RWPE2 (cell line): ENCODE results near the gene IFT81.

ENCODE experiments used
- ATAC-seq: fragments of 200-7000 bp; cut with Tn5 transposase; 3 replicates; pipeline ENCODE4 v1.9.1; 2021; ENCODE audit warnings: low read depth
- DNase-seq: peaks from one replicate; pipeline ENCODE4 v3.0.0-alpha.2; 2020; ENCODE audit warnings: low spot score
- H3K27ac ChIP-seq: fragments of 450-650 bp; 2 replicates; pipeline ENCODE4 v1.5.1; 2017; ENCODE audit warnings: mild to moderate bottlenecking; ENCODE audit not compliant: poor library complexity, severe bottlenecking
- H3K27me3 ChIP-seq: fragments of 250-450 bp; sonication (Bioruptor Pico); 2 replicates; pipeline ENCODE4 v1.5.1; 2021; ENCODE audit warnings: mild to moderate bottlenecking, moderate library complexity; ENCODE audit not compliant: insufficient read depth, poor library complexity, severe bottlenecking
- H3K36me3 ChIP-seq: fragments of 250-450 bp; sonication (Bioruptor Pico); 2 replicates; pipeline ENCODE4 v1.5.1; 2020; ENCODE audit warnings: low read depth, mild to moderate bottlenecking, moderate library complexity
- H3K4me1 ChIP-seq: fragments of 250-450 bp; sonication (Bioruptor Pico); 2 replicates; pipeline ENCODE4 v1.5.1; 2021; ENCODE audit warnings: mild to moderate bottlenecking, moderate library complexity; ENCODE audit not compliant: insufficient read depth, poor library complexity, severe bottlenecking
- H3K4me3 ChIP-seq: fragments of 250-450 bp; sonication (Bioruptor Pico); 2 replicates; pipeline ENCODE4 v1.5.1; 2021; ENCODE audit warnings: mild to moderate bottlenecking, moderate library complexity; ENCODE audit not compliant: severe bottlenecking
- H3K9me3 ChIP-seq: fragments of 250-450 bp; sonication (Bioruptor Pico); 2 replicates; pipeline ENCODE4 v1.5.1; 2021; ENCODE audit warnings: mild to moderate bottlenecking, moderate library complexity; ENCODE audit not compliant: severe bottlenecking
- TF ChIP-seq, protein P1 (sequence below): fragments of 450-650 bp; IDR thresholded peaks from one replicate; pipeline ENCODE4 v1.5.1; 2017; ENCODE audit warnings: mild to moderate bottlenecking, moderate library complexity; ENCODE audit not compliant: poor library complexity, severe bottlenecking

The IFT81 gene

DNA sequence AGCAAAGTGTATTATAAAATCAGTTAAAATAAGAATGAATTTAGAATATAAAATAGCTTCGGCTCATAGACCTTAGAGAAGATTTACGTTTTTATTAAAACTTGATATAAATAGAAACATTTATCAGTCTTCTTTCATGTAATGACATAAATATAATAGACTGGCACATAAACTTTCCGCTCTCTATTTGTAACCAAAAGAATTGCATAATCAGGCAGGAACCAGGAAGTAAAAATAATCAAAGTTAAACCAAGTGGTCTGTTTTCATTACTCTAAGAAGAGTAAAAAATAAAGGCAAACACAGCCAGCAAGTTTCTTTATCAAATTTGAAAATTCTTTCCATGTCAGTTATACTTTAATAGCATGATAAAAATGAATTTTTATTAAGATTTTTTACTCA is 110.6 kb downstream of the IFT81 start:
- TF ChIP-seq, protein P1, sequence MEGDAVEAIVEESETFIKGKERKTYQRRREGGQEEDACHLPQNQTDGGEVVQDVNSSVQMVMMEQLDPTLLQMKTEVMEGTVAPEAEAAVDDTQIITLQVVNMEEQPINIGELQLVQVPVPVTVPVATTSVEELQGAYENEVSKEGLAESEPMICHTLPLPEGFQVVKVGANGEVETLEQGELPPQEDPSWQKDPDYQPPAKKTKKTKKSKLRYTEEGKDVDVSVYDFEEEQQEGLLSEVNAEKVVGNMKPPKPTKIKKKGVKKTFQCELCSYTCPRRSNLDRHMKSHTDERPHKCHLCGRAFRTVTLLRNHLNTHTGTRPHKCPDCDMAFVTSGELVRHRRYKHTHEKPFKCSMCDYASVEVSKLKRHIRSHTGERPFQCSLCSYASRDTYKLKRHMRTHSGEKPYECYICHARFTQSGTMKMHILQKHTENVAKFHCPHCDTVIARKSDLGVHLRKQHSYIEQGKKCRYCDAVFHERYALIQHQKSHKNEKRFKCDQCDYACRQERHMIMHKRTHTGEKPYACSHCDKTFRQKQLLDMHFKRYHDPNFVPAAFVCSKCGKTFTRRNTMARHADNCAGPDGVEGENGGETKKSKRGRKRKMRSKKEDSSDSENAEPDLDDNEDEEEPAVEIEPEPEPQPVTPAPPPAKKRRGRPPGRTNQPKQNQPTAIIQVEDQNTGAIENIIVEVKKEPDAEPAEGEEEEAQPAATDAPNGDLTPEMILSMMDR: no peak
- ATAC-seq (no peak), DNase-seq (no peak)
- no peak overlapping the region for H3K27ac ChIP-seq
- H3K9me3 ChIP-seq: no peaks in the 10 kb centered on the region
- H3K36me3 ChIP-seq: no peaks in the 10 kb centered on the region
- H3K4me1 ChIP-seq: no peaks in the 10 kb centered on the region
- no peaks in the 10 kb centered on the region for H3K27me3 ChIP-seq
- no peak overlapping the region for H3K4me3 ChIP-seq

DNA sequence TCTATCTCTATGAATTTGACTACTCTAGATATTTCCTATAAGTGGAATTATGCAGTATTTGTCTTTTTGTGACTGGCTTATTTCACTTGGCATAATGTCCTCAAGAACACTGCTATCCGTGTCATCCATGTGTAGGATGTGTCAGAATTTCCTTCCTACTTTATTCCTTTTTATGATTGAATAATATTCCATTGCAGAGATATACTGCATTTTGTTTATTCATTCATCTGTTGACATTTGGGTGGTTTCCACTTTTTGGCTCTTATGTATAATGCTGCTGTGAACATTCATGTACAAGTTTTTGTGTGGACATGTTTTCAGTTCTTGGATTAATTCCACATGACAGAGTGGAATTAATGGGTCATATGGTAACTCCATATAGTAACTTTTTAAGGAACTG is 111.2 kb downstream of the IFT81 start:
- DNase-seq (no peak), ATAC-seq (no peak)
- Histone ChIP-seq H3K27me3 (no peaks in the 10 kb centered on the region), H3K4me1 (no peaks in the 10 kb centered on the region), H3K36me3 (no peaks in the 10 kb centered on the region), H3K9me3 (no peaks in the 10 kb centered on the region), H3K4me3 (no peak overlapping the region), H3K27ac (no peak overlapping the region)
- TF ChIP-seq, protein P1: no peak

DNA sequence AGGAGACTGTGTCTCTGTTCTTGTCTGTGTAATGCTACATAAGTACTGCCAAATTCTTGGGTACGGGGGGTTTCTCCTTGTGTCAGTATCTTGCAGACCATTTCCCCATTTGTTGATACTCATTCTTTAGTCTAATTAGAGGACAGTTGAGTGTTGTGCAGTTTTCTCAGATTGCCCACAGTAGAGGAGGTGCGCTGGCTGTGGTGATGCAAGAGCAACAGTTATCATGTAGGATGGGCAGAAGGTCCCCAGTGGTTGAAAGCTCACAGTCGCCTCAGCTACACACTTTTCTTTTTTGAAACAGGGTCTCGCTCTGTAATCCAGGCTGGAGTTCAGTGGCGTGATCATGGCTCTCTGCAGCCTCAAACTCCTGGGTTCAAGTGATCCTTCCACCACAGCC is 119.1 kb downstream of the IFT81 start:
- no peak overlapping the region for H3K4me3 ChIP-seq
- H3K27me3 ChIP-seq: no peaks in the 10 kb centered on the region
- no peak for DNase-seq
- ATAC-seq: no peak
- H3K27ac ChIP-seq: no peak overlapping the region
- H3K36me3 ChIP-seq: no peaks in the 10 kb centered on the region
- peaks cover 19% of the 10 kb centered on the region for H3K4me1 ChIP-seq
- TF ChIP-seq, protein P1: no peak
- H3K9me3 ChIP-seq: no peaks in the 10 kb centered on the region

DNA sequence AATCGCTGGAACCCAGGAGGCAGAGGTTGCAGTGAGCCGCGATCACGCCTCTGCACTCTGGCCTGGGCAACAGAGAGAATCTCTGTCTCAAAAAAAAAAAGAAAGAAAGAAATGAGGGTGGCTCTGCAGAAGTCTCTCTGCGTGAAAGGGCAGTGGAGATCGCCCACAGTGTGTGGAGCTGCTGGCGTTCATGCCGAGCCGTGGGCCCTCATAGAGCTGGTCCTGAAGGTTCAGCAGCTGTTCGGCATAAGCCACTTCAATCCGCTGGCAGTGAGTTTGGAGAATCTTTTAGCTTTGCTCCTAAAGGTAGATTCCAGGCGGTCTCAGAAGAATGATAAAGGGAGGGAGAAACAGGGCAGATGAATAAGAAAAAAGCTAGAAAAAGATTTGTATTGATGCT is 120.2 kb downstream of the IFT81 start:
- no peak overlapping the region for H3K4me3 ChIP-seq
- no peak for DNase-seq
- peaks cover 30% of the 10 kb centered on the region for H3K4me1 ChIP-seq
- H3K36me3 ChIP-seq: no peaks in the 10 kb centered on the region
- ATAC-seq: no peak
- H3K9me3 ChIP-seq: no peaks in the 10 kb centered on the region
- TF ChIP-seq, protein P1: no peak
- H3K27me3 ChIP-seq: no peaks in the 10 kb centered on the region
- no peak overlapping the region for H3K27ac ChIP-seq

DNA sequence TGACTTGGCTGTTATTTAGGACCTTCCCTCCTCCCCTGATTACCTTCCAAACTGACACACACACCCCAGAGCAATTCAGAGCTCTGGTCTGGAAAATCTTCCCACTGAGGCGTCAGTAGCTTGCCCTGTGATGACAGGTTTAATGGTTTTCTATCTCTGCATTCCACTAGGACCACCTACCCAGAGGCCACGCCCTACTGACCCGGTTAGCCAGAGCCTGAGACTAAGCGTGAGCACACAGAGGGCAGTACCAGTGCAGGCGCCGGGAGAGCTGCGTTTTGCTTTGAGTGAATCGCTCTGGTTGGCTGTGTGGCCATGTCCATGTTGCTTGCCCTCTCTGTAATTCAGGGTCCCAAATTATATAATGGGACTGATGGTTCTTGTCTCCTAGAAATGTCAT is 120.7 kb downstream of the IFT81 start:
- ATAC-seq (no peak), DNase-seq (no peak)
- Histone ChIP-seq H3K9me3 (no peaks in the 10 kb centered on the region), H3K4me1 (peaks cover 30% of the 10 kb centered on the region), H3K36me3 (no peaks in the 10 kb centered on the region), H3K4me3 (no peak overlapping the region), H3K27me3 (no peaks in the 10 kb centered on the region), H3K27ac (no peak overlapping the region)
- TF ChIP-seq, protein P1: no peak
